ENCODE measurements around the gene DNAJC5G.
A peak's percentile ranks its signal among the peaks of the same experiment; 100 is the strongest.

The DNAJC5G gene

GRCh38 chr2:27322766-27323595 lies 47.7 kb downstream of the DNAJC5G start, which contains the start of gene MPV17:
MPV17 (minus strand) TSS chr2:27323097; CDS start chr2:27322517, 580 bp downstream.
- TF ChIP-seq, protein P1, sequence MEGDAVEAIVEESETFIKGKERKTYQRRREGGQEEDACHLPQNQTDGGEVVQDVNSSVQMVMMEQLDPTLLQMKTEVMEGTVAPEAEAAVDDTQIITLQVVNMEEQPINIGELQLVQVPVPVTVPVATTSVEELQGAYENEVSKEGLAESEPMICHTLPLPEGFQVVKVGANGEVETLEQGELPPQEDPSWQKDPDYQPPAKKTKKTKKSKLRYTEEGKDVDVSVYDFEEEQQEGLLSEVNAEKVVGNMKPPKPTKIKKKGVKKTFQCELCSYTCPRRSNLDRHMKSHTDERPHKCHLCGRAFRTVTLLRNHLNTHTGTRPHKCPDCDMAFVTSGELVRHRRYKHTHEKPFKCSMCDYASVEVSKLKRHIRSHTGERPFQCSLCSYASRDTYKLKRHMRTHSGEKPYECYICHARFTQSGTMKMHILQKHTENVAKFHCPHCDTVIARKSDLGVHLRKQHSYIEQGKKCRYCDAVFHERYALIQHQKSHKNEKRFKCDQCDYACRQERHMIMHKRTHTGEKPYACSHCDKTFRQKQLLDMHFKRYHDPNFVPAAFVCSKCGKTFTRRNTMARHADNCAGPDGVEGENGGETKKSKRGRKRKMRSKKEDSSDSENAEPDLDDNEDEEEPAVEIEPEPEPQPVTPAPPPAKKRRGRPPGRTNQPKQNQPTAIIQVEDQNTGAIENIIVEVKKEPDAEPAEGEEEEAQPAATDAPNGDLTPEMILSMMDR (IDR thresholded peaks at IDR 0.05; ENCODE audit: control insufficient read depth, insufficient read depth, low read depth, low read length, missing control alignments), result no peak
- H3K4me3 ChIP-seq (ENCODE audit: control insufficient read depth, low read depth, low read length), result peak within 1 kb of the TSS; percentile 83
- peak; percentile 71 for DNase-seq (ENCODE audit: low read depth)

- DNase-seq (ENCODE audit: low read depth), result no peak
- TF ChIP-seq, protein P1 (IDR thresholded peaks at IDR 0.05; ENCODE audit: control insufficient read depth, insufficient read depth, low read depth, low read length, missing control alignments), result no peak
- H3K4me3 ChIP-seq (ENCODE audit: control insufficient read depth, low read depth, low read length), result peak overlapping the region; percentile 83
Measured at GRCh38 chr2:27323596-27324285, 48.5 kb downstream of the DNAJC5G start.

DNA sequence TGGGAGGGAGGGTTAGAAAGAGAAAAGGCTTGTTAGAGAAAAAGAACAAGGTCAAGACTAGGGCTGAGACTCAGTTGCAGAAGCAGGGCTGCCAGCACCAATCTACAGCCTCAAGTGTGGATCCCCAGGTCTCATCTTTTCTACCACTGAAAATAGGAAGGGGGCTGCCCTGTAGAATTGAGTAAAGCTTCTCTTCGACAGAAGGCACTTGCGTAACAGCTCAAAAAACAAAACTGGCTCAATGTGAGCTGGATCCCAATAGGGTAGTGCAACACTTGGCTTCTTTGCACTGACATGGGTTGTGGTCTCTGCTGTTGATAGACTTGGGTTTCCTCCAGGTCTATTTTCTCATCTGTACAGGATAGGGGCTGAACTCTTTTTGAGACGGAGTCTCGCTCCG lies 49.5 kb downstream of the DNAJC5G start:
- H3K4me3 ChIP-seq (ENCODE audit: control insufficient read depth, low read depth, low read length), result no peak overlapping the region
- DNase-seq (ENCODE audit: low read depth), result no peak
- TF ChIP-seq, protein P1 (IDR thresholded peaks at IDR 0.05; ENCODE audit: control insufficient read depth, insufficient read depth, low read depth, low read length, missing control alignments), result no peak
